Bronchial epithelial cell (primary cell): Measurements from ENCODE around the gene USH2A. TPM values are rescaled to one million over a fixed set of nuclear protein-coding genes. Genes with fewer than 3 reads are reported as not detected.

ENCODE experiments used
- DNase-seq: peaks from one replicate; pipeline ENCODE4 v3.0.0-alpha.2; 2010; ENCODE audit warnings: low read depth
- FAIRE-seq: peaks from 2 replicates; lab custom pipeline; 2011; peaks lifted over from hg19 to GRCh38; lab: Jason Lieb, UNC
- H3K27me3 ChIP-seq: 2 replicates; pipeline ENCODE4 v1.5.1; 2011; ENCODE audit warnings: low read length; ENCODE audit not compliant: control insufficient read depth, insufficient read depth
- H3K36me3 ChIP-seq: 2 replicates; pipeline ENCODE4 v1.5.1; 2011; ENCODE audit warnings: low read length; ENCODE audit not compliant: control insufficient read depth, insufficient read depth
- H3K4me3 ChIP-seq: 2 replicates; pipeline ENCODE4 v1.5.1; 2011; ENCODE audit warnings: mild to moderate bottlenecking, low read depth, low read length, control low read depth
- CTCF ChIP-seq: IDR thresholded peaks from 2 replicates; pipeline ENCODE4 v1.5.1; 2011; ENCODE audit warnings: mild to moderate bottlenecking, moderate library complexity, low read length, control low read depth, inconsistent platforms; ENCODE audit not compliant: insufficient read depth, severe bottlenecking
- total RNA-seq: library from RNA; depleted of rRNA; stranded (reverse); fragments of >200 nt; gene quantifications from 2 replicates; pipeline ENCODE4 v1.2.1, GENCODE V29; 2014

USH2A gene
- total RNA-seq, 1 donor from 2014 or later, result not detected

GRCh38 chr1:216075339-216075738 lies 347.9 kb downstream of the USH2A start:
- no peaks in the 10 kb centered on the region for H3K27me3 ChIP-seq
- FAIRE-seq (no peak), DNase-seq (no peak)
- H3K4me3 ChIP-seq, result no peak overlapping the region
- TF ChIP-seq CTCF, result no peak
- H3K36me3 ChIP-seq, result no peaks in the 10 kb centered on the region

- Histone ChIP-seq H3K36me3 (no peaks in the 10 kb centered on the region), H3K4me3 (no peak overlapping the region), H3K27me3 (no peaks in the 10 kb centered on the region)
- FAIRE-seq (no peak), DNase-seq (no peak)
- TF ChIP-seq CTCF, result no peak
These were observed 349.3 kb downstream of the USH2A start for GRCh38 chr1:216073793-216074595.

DNA sequence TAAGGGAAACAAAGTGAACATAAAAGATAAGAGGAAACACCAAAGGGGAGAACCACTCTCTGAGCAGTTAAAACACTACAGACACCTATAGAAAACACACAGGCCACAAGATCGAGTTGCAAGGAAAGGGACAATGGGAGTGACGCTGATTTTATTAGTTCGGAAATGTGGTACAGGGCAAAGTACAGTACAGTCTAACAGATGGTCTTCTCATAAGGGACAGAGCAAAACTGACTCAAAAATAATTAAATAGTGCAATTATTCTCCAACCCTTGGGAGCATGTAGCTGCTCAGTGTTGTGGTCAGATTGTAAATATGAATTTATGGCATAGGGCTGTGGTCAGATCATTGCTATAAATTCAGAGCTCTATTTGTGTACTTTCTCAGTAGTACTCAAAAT lies 352.0 kb downstream of the USH2A start:
- DNase-seq (no peak), FAIRE-seq (no peak)
- Histone ChIP-seq H3K36me3 (no peaks in the 10 kb centered on the region), H3K4me3 (no peak overlapping the region), H3K27me3 (no peaks in the 10 kb centered on the region)
- TF ChIP-seq CTCF, result no peak

- H3K4me3 ChIP-seq, result no peak overlapping the region
- no peak for TF ChIP-seq CTCF
- DNase-seq (peak; percentile 69), FAIRE-seq (no peak)
- no peaks in the 10 kb centered on the region for H3K27me3 ChIP-seq
- H3K36me3 ChIP-seq, result no peaks in the 10 kb centered on the region
These were observed 358.6 kb downstream of the USH2A start for GRCh38 chr1:216064643-216065042.

GRCh38 chr1:216057947-216058346 lies 365.3 kb downstream of the USH2A start:
- no peaks in the 10 kb centered on the region for H3K27me3 ChIP-seq
- DNase-seq (no peak), FAIRE-seq (no peak)
- no peak overlapping the region for H3K4me3 ChIP-seq
- TF ChIP-seq CTCF, result no peak
- no peaks in the 10 kb centered on the region for H3K36me3 ChIP-seq
